ENCODE measurements around the gene HOXB7. TPM values are rescaled to one million over a fixed set of nuclear protein-coding genes. Genes with fewer than 3 reads are reported as not detected.

HOXB7 gene
- total and polyA plus RNA-seq, 4 donors, result 0.08 to 0.31 (median 0.27) TPM

DNA sequence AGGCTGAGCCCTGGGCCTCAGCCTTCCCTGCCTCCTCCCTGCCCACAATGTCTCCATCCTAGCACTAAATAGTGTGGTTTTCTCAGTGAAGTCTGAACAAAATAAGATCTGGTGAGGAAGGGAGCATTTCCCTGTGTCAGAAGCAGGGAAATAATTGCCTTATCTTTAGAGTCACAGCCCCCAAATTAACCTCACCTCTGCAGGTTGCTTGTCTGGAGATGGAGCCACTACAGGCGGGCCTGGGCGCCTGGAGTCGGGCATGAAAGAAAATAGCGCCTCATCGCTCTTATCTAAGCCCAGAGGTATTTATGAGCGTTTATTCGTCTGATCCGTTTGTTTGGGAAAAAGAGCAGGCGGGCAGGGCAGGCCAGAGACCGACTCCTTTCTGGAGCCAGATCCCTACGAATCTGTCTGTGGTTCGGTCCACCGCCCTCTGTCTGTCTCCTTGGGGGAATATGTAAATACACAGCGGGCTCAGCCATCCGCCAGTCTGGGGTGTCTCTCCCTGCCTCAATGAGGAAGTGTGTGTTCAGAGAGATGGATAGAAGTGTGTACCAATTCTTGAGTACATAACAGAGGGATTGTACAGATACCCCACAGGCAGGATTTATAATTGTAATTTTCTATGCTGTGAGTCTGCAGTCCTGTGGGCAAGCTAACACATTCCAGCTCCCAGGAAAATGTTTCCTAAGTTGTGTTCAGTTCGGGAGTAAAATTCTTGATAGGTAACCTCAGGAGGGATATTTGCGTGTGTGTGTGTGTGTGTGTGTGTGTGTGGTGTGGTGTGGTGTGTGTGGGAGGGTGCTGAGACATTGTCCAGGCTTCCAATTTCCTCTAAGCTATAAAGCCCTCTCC, 10.3 kb downstream of the HOXB7 start:
- H3K9ac ChIP-seq (ENCODE audit: low read depth in 1 of 2, low read length in 2 of 2), result no peak overlapping the region
- peaks cover 0 to 22% (median 4%) of the 10 kb centered on the region in 4 donors for H3K4me1 ChIP-seq (ENCODE audit: control insufficient read depth in 4 of 4, insufficient read depth in 4 of 4, low read length in 3 of 4)
- WGBS, result 40% methylated on average over 17 of the region's 17 CpGs
- no peaks in the 10 kb centered on the region for H3K36me3 ChIP-seq (ENCODE audit: control insufficient read depth in 4 of 4, insufficient read depth in 3 of 4, low read depth in 1 of 4, low read length in 3 of 4)
- DNase-seq (ENCODE audit: low spot score), result no peak
- H3K27me3 ChIP-seq (ENCODE audit: control insufficient read depth in 4 of 4, insufficient read depth in 4 of 4, low read length in 3 of 4), result peaks cover 0 to 46% (median 13%) of the 10 kb centered on the region in 4 donors
- H3K4me3 ChIP-seq (ENCODE audit: low read depth in 1 of 3, low read length in 3 of 3), result no peak overlapping the region
- TF ChIP-seq, protein P1, sequence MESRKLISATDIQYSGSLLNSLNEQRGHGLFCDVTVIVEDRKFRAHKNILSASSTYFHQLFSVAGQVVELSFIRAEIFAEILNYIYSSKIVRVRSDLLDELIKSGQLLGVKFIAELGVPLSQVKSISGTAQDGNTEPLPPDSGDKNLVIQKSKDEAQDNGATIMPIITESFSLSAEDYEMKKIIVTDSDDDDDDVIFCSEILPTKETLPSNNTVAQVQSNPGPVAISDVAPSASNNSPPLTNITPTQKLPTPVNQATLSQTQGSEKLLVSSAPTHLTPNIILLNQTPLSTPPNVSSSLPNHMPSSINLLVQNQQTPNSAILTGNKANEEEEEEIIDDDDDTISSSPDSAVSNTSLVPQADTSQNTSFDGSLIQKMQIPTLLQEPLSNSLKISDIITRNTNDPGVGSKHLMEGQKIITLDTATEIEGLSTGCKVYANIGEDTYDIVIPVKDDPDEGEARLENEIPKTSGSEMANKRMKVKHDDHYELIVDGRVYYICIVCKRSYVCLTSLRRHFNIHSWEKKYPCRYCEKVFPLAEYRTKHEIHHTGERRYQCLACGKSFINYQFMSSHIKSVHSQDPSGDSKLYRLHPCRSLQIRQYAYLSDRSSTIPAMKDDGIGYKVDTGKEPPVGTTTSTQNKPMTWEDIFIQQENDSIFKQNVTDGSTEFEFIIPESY (IDR thresholded peaks at IDR 0.05), result no peak
- TF ChIP-seq YY1 (IDR thresholded peaks at IDR 0.05), result no peak
- no peak for TF ChIP-seq FOXA1 (IDR thresholded peaks at IDR 0.05)
- TF ChIP-seq, protein P2, sequence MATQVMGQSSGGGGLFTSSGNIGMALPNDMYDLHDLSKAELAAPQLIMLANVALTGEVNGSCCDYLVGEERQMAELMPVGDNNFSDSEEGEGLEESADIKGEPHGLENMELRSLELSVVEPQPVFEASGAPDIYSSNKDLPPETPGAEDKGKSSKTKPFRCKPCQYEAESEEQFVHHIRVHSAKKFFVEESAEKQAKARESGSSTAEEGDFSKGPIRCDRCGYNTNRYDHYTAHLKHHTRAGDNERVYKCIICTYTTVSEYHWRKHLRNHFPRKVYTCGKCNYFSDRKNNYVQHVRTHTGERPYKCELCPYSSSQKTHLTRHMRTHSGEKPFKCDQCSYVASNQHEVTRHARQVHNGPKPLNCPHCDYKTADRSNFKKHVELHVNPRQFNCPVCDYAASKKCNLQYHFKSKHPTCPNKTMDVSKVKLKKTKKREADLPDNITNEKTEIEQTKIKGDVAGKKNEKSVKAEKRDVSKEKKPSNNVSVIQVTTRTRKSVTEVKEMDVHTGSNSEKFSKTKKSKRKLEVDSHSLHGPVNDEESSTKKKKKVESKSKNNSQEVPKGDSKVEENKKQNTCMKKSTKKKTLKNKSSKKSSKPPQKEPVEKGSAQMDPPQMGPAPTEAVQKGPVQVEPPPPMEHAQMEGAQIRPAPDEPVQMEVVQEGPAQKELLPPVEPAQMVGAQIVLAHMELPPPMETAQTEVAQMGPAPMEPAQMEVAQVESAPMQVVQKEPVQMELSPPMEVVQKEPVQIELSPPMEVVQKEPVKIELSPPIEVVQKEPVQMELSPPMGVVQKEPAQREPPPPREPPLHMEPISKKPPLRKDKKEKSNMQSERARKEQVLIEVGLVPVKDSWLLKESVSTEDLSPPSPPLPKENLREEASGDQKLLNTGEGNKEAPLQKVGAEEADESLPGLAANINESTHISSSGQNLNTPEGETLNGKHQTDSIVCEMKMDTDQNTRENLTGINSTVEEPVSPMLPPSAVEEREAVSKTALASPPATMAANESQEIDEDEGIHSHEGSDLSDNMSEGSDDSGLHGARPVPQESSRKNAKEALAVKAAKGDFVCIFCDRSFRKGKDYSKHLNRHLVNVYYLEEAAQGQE (IDR thresholded peaks at IDR 0.05), result no peak
- TF ChIP-seq, protein P3, sequence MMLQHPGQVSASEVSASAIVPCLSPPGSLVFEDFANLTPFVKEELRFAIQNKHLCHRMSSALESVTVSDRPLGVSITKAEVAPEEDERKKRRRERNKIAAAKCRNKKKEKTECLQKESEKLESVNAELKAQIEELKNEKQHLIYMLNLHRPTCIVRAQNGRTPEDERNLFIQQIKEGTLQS (IDR thresholded peaks at IDR 0.05), result no peak
- TF ChIP-seq, protein P4, sequence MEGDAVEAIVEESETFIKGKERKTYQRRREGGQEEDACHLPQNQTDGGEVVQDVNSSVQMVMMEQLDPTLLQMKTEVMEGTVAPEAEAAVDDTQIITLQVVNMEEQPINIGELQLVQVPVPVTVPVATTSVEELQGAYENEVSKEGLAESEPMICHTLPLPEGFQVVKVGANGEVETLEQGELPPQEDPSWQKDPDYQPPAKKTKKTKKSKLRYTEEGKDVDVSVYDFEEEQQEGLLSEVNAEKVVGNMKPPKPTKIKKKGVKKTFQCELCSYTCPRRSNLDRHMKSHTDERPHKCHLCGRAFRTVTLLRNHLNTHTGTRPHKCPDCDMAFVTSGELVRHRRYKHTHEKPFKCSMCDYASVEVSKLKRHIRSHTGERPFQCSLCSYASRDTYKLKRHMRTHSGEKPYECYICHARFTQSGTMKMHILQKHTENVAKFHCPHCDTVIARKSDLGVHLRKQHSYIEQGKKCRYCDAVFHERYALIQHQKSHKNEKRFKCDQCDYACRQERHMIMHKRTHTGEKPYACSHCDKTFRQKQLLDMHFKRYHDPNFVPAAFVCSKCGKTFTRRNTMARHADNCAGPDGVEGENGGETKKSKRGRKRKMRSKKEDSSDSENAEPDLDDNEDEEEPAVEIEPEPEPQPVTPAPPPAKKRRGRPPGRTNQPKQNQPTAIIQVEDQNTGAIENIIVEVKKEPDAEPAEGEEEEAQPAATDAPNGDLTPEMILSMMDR (IDR thresholded peaks at IDR 0.05; ENCODE audit: low read depth, low read length, missing input control), result no peak
- no peak for TF ChIP-seq GABPA (IDR thresholded peaks at IDR 0.05 in 1 of 2, conservative IDR thresholded peaks at IDR 0.05 in 1 of 2)
- TF ChIP-seq FOXA2 (IDR thresholded peaks at IDR 0.05), result no peak
- no peak for TF ChIP-seq NR2F2 (IDR thresholded peaks at IDR 0.05)
- TF ChIP-seq RAD21 (IDR thresholded peaks at IDR 0.05), result no peak
- no peak for TF ChIP-seq HNF4A (conservative IDR thresholded peaks at IDR 0.05)
- no peak for TF ChIP-seq EGR1 (IDR thresholded peaks at IDR 0.05; ENCODE audit: low read depth in 2 of 2)
- TF ChIP-seq HNF4G (IDR thresholded peaks at IDR 0.05), result no peak
- H3K27ac ChIP-seq (ENCODE audit: low read depth in 1 of 2, low read length in 2 of 2), result no peak overlapping the region
- H3K9me3 ChIP-seq (ENCODE audit: control insufficient read depth in 4 of 4, low read length in 3 of 4), result no peaks in the 10 kb centered on the region

DNA sequence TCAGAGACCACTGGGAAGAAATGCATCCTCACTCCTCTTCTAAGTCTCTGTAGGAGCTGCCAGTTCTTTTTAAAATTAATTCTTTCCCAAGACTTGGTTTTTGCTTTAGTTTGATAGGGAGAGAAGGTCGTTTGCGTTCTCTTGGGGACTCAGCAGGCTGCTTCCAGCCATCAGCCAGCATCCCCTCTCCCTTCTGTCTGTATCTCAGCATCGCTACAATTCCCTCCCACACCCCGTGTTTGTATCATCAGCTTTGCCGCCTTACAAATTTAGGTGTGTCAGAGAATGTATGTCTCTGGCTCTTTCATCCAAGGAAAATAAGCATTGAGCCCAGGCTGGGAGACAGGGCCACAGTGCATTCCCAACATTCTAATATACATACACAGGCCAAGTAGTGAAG, 11.5 kb downstream of the HOXB7 start:
- H3K27me3 ChIP-seq (ENCODE audit: control insufficient read depth in 4 of 4, insufficient read depth in 4 of 4, low read length in 3 of 4), result peaks cover 1 to 44% (median 11%) of the 10 kb centered on the region in 4 donors
- 50% methylated on average over 5 of the region's 5 CpGs for WGBS
- no peak overlapping the region for H3K9ac ChIP-seq (ENCODE audit: low read depth in 1 of 2, low read length in 2 of 2)

More for the DNA sequence above, 11.5 kb downstream of the HOXB7 start:
- H3K4me3 ChIP-seq (ENCODE audit: low read depth in 1 of 3, low read length in 3 of 3), result no peak overlapping the region
- peaks cover 0 to 22% (median 4%) of the 10 kb centered on the region in 4 donors for H3K4me1 ChIP-seq (ENCODE audit: control insufficient read depth in 4 of 4, insufficient read depth in 4 of 4, low read length in 3 of 4)
- no peaks in the 10 kb centered on the region for H3K36me3 ChIP-seq (ENCODE audit: control insufficient read depth in 4 of 4, insufficient read depth in 3 of 4, low read depth in 1 of 4, low read length in 3 of 4)
- TF ChIP-seq HNF4A (conservative IDR thresholded peaks at IDR 0.05) (no peak), FOXA2 (IDR thresholded peaks at IDR 0.05) (no peak)
- no peak for DNase-seq (ENCODE audit: low spot score)
- no peaks in the 10 kb centered on the region for H3K9me3 ChIP-seq (ENCODE audit: control insufficient read depth in 4 of 4, low read length in 3 of 4)
- H3K27ac ChIP-seq (ENCODE audit: low read depth in 1 of 2, low read length in 2 of 2), result no peak overlapping the region

Data from liver (tissue), 9 donors.